Lower leg skin (tissue), 4 donors: ENCODE measurements around the gene GLT6D1. TPM values are rescaled to one million over a fixed set of nuclear protein-coding genes. Genes with fewer than 3 reads are reported as not detected.

Experiments
- DNase-seq, 2 donors: peaks; one replicate each; pipeline ENCODE4 v3.0.0-alpha.2; 2019; ENCODE audit warnings: low spot score in 2 of 2
- H3K4me3 ChIP-seq: fragments of 200-600 bp; sonication (generic); 2 replicates; pipeline ENCODE4 v1.5.1; 2017; ENCODE audit warnings: mild to moderate bottlenecking, low read depth; ENCODE audit not compliant: poor library complexity, severe bottlenecking
- CTCF ChIP-seq, 3 donors: fragments of 450-650 bp; IDR thresholded peaks; one replicate each; pipeline ENCODE4 v1.5.1; 2016; ENCODE audit warnings: antibody characterized with exemption in 3 of 3, mild to moderate bottlenecking in 3 of 3, moderate library complexity in 2 of 3
- POLR2A ChIP-seq, 2 donors: fragments of 450-650 bp; IDR thresholded peaks; one replicate each; pipeline ENCODE4 v1.6.1; 2016 to 2017; ENCODE audit warnings: antibody characterized with exemption in 2 of 2, mild to moderate bottlenecking in 1 of 2, moderate library complexity in 1 of 2
- WGBS, 2 donors: methylation state at CpG; one replicate each; pipeline ENCODE4 v1.1.5; 2018; 5-methylcytosine and 5-hydroxymethylcytosine counted together
- intact Hi-C: fragments of 100-400 bp; cut with DNase I; formaldehyde crosslinking; loops from one replicate; pipeline ENCODE4 v1.15.0; 2023; ENCODE audit warnings: low total_unique reads
- total RNA-seq, 4 donors: library from RNA; depleted of rRNA; stranded (reverse); fragments of >200 nt; gene quantifications; one replicate each; pipeline ENCODE4 v1.1.0, GENCODE V29; 2016

Gene GLT6D1
- total RNA-seq, 4 donors from 2014 or later: not detected

- 68 to 74% methylated on average over 22 of the region's 22 CpGs for WGBS, 2 donors
- intact Hi-C loops: no loop called here
- no peak overlapping the region for H3K4me3 ChIP-seq
- no peak for DNase-seq
- TF ChIP-seq POLR2A (IDR thresholded peaks at IDR 0.05) (no peak), CTCF (IDR thresholded peaks at IDR 0.05) (no peak)
Observed at GRCh38 chr9:135591506-135592330, 47.6 kb downstream of the GLT6D1 start.

- intact Hi-C loops: no loop called here
- no peak for DNase-seq
- H3K4me3 ChIP-seq: no peak overlapping the region
- TF ChIP-seq POLR2A (IDR thresholded peaks at IDR 0.05) (no peak), CTCF (IDR thresholded peaks at IDR 0.05) (no peak)
- WGBS, 2 donors: 77 to 81% methylated on average over 25 of the region's 25 CpGs
Observed at GRCh38 chr9:135590486-135591079, 48.8 kb downstream of the GLT6D1 start.

GRCh38 chr9:135589596-135590485, 49.5 kb downstream of the GLT6D1 start:
- no peak for DNase-seq
- 71 to 72% methylated on average over 15 of the region's 15 CpGs for WGBS, 2 donors
- TF ChIP-seq CTCF (IDR thresholded peaks at IDR 0.05) (no peak), POLR2A (IDR thresholded peaks at IDR 0.05) (no peak)
- intact Hi-C loops: no loop called here
- no peak overlapping the region for H3K4me3 ChIP-seq

GRCh38 chr9:135588886-135589595, 50.3 kb downstream of the GLT6D1 start:
- no peak for DNase-seq
- intact Hi-C loops: no loop called here
- no peak overlapping the region for H3K4me3 ChIP-seq
- TF ChIP-seq POLR2A (IDR thresholded peaks at IDR 0.05) (no peak), CTCF (IDR thresholded peaks at IDR 0.05) (no peak)
- WGBS, 2 donors: 88% methylated on average over 7 to 19 of the region's 20 CpGs

- TF ChIP-seq CTCF (IDR thresholded peaks at IDR 0.05): no peak
- no peak for TF ChIP-seq POLR2A (IDR thresholded peaks at IDR 0.05)
- no peak overlapping the region for H3K4me3 ChIP-seq
- DNase-seq: no peak
- WGBS, 2 donors: no CpG with 5 or more reads among the region's 9 CpGs
- intact Hi-C loops: no loop called here
Observed at GRCh38 chr9:135588371-135588770, 51.0 kb downstream of the GLT6D1 start.
